ENCODE measurements around the gene NUMB. TPM values are rescaled to one million over a fixed set of nuclear protein-coding genes. Genes with fewer than 3 reads are reported as not detected.
A peak's percentile ranks its signal among the peaks of the same experiment; 100 is the strongest.

The NUMB gene
- total and polyA plus RNA-seq, 2 donors = 15.9 to 38.3 TPM

DNA sequence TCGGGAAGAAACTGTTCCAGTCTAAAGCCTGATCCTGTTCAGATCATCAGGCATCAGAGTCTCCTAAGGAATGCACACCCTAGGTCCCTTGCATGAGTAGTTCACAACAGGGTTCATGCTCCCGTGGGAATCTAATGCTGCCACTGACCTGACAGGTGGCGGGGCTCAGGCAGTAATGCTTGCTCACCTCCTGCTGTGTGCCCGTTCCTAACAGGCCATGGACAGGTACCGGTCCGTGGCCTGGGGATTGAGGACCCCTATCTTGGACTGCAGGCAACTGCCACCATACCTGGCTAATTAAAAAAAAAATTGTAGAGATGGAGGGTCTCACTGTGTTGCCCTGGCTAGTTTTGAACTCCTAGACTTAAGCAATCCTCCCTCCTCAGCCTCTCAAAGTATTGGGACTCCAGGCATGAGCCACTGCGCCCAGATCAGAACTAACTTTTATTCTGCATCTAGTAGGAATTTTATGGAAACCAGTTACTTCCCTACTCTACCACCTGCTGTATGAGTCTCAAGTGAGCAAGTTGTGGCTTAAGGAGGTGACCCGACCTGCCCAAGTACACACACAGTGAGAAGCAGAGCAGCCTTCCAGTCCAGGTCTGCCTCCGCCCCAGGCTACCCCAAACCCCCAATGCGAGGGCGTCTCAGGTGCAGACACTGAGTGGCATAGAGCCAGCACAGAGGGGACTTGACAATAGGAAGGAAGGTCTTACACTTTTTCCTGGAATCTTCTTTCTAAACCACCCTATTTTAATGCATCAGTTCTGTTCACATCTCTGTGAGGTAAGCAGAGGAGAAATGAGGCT is 223.6 kb downstream of the NUMB start:
- DNase-seq (ENCODE audit: low read depth in 6 of 9, low spot score in 9 of 9) = no peak
- Histone ChIP-seq H3K36me3 (ENCODE audit: control insufficient read depth in 2 of 2, insufficient read depth in 2 of 2, low read length in 1 of 2) (no peaks in the 10 kb centered on the region), H3K4me3 (ENCODE audit: low read length in 2 of 2) (no peak overlapping the region), H3K9me3 (ENCODE audit: control insufficient read depth in 2 of 2, insufficient read depth in 1 of 2, low read length in 1 of 2) (no peaks in the 10 kb centered on the region), H3K27me3 (ENCODE audit: control insufficient read depth in 2 of 2, insufficient read depth in 1 of 2, low read length in 1 of 2) (peaks cover 46 to 82% of the 10 kb centered on the region in 2 donors), H3K4me1 (ENCODE audit: control insufficient read depth in 2 of 2, insufficient read depth in 2 of 2, low read length in 2 of 2) (peaks cover 0 to 14% of the 10 kb centered on the region in 2 donors), H3K27ac (ENCODE audit: low read depth in 1 of 2, low read length in 1 of 2) (no peak overlapping the region)
- WGBS = 81% methylated on average over 11 of the region's 11 CpGs

- H3K9me3 ChIP-seq (ENCODE audit: control insufficient read depth in 2 of 2, insufficient read depth in 1 of 2, low read length in 1 of 2) = no peaks in the 10 kb centered on the region
- peaks cover 0 to 11% of the 10 kb centered on the region in 2 donors for H3K4me1 ChIP-seq (ENCODE audit: control insufficient read depth in 2 of 2, insufficient read depth in 2 of 2, low read length in 2 of 2)
- no peak for DNase-seq (ENCODE audit: low read depth in 6 of 9, low spot score in 9 of 9)
- no peak overlapping the region for H3K4me3 ChIP-seq (ENCODE audit: low read length in 2 of 2)
- peaks cover 0 to 1% of the 10 kb centered on the region in 2 donors for H3K36me3 ChIP-seq (ENCODE audit: control insufficient read depth in 2 of 2, insufficient read depth in 2 of 2, low read length in 1 of 2)
- H3K27me3 ChIP-seq (ENCODE audit: control insufficient read depth in 2 of 2, insufficient read depth in 1 of 2, low read length in 1 of 2) = peaks cover 39 to 74% of the 10 kb centered on the region in 2 donors
- no peak overlapping the region for H3K27ac ChIP-seq (ENCODE audit: low read depth in 1 of 2, low read length in 1 of 2)
- 91% methylated on average over 5 of the region's 5 CpGs for WGBS
Measured at GRCh38 chr14:73234029-73234428, 224.3 kb downstream of the NUMB start.

DNA sequence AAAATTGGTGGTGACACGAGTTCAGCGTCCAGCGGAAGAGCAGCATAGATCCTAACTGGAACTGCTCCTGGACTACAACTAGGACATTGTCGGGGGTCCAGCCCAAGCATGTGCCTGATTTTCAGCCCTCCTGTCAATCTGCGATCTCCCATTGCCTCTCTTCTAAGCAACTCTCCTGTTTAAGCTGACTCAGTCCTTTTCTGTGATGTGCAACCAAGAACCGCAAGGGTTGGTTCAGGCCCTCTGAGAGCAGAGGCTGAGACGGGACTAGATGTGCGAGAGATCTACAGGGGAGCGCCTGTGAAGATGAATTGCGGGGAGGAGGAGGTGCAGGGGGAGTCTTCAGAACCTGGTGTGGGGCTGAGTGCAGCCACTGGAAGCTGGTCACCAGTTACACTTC is 224.8 kb downstream of the NUMB start:
- H3K27ac ChIP-seq (ENCODE audit: low read depth in 1 of 2, low read length in 1 of 2) = no peak overlapping the region

DNA sequence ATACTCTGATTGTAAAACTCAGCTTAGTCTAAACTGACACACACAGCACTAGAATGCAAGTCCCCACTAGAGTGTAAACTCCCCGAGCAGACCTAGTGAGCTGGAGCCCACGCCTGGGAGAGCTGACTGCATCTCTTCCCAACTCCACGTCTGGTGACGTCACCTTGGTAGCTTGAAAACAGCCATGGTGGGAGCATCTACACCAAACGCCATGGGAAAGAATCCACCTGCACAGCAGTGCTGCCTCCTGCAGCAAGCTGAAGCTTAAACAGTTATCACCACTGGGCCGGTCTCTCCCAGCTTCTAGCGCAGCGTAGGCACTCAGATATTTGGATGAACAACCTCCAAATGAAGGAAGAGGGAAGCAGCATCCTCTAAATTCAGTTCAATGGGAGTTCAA is 225.4 kb downstream of the NUMB start:
- Histone ChIP-seq H3K27me3 (ENCODE audit: control insufficient read depth in 2 of 2, insufficient read depth in 1 of 2, low read length in 1 of 2) (peaks cover 29 to 64% of the 10 kb centered on the region in 2 donors), H3K27ac (ENCODE audit: low read depth in 1 of 2, low read length in 1 of 2) (no peak overlapping the region), H3K4me3 (ENCODE audit: low read length in 2 of 2) (no peak overlapping the region), H3K4me1 (ENCODE audit: control insufficient read depth in 2 of 2, insufficient read depth in 2 of 2, low read length in 2 of 2) (peaks cover 0 to 20% of the 10 kb centered on the region in 2 donors), H3K36me3 (ENCODE audit: control insufficient read depth in 2 of 2, insufficient read depth in 2 of 2, low read length in 1 of 2) (peaks cover 3 to 4% of the 10 kb centered on the region in 2 donors), H3K9me3 (ENCODE audit: control insufficient read depth in 2 of 2, insufficient read depth in 1 of 2, low read length in 1 of 2) (no peaks in the 10 kb centered on the region)
- DNase-seq (ENCODE audit: low read depth in 6 of 9, low spot score in 9 of 9) = no peak
- 87% methylated on average over 8 of the region's 8 CpGs for WGBS

More for the DNA sequence above, 224.8 kb downstream of the NUMB start:
- Histone ChIP-seq H3K4me3 (ENCODE audit: low read length in 2 of 2) (no peak overlapping the region), H3K27me3 (ENCODE audit: control insufficient read depth in 2 of 2, insufficient read depth in 1 of 2, low read length in 1 of 2) (peaks cover 34 to 70% of the 10 kb centered on the region in 2 donors), H3K36me3 (ENCODE audit: control insufficient read depth in 2 of 2, insufficient read depth in 2 of 2, low read length in 1 of 2) (peaks cover 3 to 4% of the 10 kb centered on the region in 2 donors), H3K9me3 (ENCODE audit: control insufficient read depth in 2 of 2, insufficient read depth in 1 of 2, low read length in 1 of 2) (no peaks in the 10 kb centered on the region), H3K4me1 (ENCODE audit: control insufficient read depth in 2 of 2, insufficient read depth in 2 of 2, low read length in 2 of 2) (peaks cover 0 to 15% of the 10 kb centered on the region in 2 donors)
- WGBS = 92% methylated on average over 10 of the region's 10 CpGs
- DNase-seq (ENCODE audit: low read depth in 6 of 9, low spot score in 9 of 9) = no peak

DNA sequence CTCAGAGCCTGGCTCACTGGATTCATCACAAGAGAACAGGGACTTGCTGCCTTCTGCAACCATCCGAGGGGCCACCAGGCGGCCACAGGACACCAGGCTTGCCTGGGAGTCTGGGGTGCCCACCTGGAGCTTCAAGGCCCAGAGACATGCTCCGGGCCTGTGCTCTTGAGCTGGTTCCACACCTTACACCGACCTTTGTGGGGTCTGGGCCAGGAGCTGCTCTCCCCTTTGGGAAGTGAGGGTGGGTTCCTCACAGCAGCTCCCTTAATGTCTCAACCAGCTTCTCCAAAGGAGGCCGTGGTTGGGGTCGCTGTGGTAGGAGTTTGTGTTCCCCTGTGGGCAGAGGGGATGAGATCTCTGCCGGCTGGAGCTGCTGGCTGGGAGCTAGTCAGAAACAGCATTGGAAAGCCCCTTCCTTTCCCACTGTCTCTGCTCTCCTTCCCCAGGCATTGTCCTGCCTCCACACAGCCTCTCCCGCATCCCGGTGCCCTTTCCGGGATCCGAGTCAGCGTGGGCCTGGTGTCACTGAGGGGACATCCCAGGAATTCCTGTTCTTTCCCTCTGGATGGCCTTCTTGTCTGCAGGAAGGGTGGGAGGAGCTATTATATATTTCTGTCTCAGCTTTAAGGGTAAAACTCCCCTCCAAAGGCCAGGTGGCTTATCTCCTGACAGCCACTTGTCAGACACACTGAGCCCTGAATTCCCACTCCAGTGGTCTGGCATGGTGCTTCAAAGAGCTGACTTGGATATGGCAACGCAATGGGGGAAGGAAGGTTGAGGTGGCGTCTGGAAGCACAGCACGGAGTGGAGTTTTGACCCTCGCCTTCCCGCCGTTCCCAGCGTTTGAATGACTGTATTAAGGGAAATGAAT is 226.1 kb downstream of the NUMB start:
- peaks cover 3 to 5% of the 10 kb centered on the region in 2 donors for H3K36me3 ChIP-seq (ENCODE audit: control insufficient read depth in 2 of 2, insufficient read depth in 2 of 2, low read length in 1 of 2)
- peak overlapping the region in 1 of 2 donors; percentile 27 for H3K27ac ChIP-seq (ENCODE audit: low read depth in 1 of 2, low read length in 1 of 2)
- no peak for DNase-seq (ENCODE audit: low read depth in 6 of 9, low spot score in 9 of 9)
- H3K9me3 ChIP-seq (ENCODE audit: control insufficient read depth in 2 of 2, insufficient read depth in 1 of 2, low read length in 1 of 2) = no peaks in the 10 kb centered on the region
- 76% methylated on average over 19 of the region's 19 CpGs for WGBS
- peaks cover 0 to 21% of the 10 kb centered on the region in 2 donors for H3K4me1 ChIP-seq (ENCODE audit: control insufficient read depth in 2 of 2, insufficient read depth in 2 of 2, low read length in 2 of 2)
- peaks cover 22 to 56% of the 10 kb centered on the region in 2 donors for H3K27me3 ChIP-seq (ENCODE audit: control insufficient read depth in 2 of 2, insufficient read depth in 1 of 2, low read length in 1 of 2)
- H3K4me3 ChIP-seq (ENCODE audit: low read length in 2 of 2) = no peak overlapping the region

- DNase-seq (ENCODE audit: low read depth in 6 of 9, low spot score in 9 of 9) = no peak
- Histone ChIP-seq H3K27me3 (ENCODE audit: control insufficient read depth in 2 of 2, insufficient read depth in 1 of 2, low read length in 1 of 2) (peaks cover 4 to 34% of the 10 kb centered on the region in 2 donors), H3K4me1 (ENCODE audit: control insufficient read depth in 2 of 2, insufficient read depth in 2 of 2, low read length in 2 of 2) (peaks cover 0 to 10% of the 10 kb centered on the region in 2 donors), H3K9me3 (ENCODE audit: control insufficient read depth in 2 of 2, insufficient read depth in 1 of 2, low read length in 1 of 2) (no peaks in the 10 kb centered on the region), H3K4me3 (ENCODE audit: low read length in 2 of 2) (no peak overlapping the region), H3K27ac (ENCODE audit: low read depth in 1 of 2, low read length in 1 of 2) (no peak overlapping the region), H3K36me3 (ENCODE audit: control insufficient read depth in 2 of 2, insufficient read depth in 2 of 2, low read length in 1 of 2) (peaks cover 3 to 11% of the 10 kb centered on the region in 2 donors)
- over 99% methylated on average over 6 of the region's 6 CpGs for WGBS
Measured at GRCh38 chr14:73230051-73230450, 228.3 kb downstream of the NUMB start.

DNA sequence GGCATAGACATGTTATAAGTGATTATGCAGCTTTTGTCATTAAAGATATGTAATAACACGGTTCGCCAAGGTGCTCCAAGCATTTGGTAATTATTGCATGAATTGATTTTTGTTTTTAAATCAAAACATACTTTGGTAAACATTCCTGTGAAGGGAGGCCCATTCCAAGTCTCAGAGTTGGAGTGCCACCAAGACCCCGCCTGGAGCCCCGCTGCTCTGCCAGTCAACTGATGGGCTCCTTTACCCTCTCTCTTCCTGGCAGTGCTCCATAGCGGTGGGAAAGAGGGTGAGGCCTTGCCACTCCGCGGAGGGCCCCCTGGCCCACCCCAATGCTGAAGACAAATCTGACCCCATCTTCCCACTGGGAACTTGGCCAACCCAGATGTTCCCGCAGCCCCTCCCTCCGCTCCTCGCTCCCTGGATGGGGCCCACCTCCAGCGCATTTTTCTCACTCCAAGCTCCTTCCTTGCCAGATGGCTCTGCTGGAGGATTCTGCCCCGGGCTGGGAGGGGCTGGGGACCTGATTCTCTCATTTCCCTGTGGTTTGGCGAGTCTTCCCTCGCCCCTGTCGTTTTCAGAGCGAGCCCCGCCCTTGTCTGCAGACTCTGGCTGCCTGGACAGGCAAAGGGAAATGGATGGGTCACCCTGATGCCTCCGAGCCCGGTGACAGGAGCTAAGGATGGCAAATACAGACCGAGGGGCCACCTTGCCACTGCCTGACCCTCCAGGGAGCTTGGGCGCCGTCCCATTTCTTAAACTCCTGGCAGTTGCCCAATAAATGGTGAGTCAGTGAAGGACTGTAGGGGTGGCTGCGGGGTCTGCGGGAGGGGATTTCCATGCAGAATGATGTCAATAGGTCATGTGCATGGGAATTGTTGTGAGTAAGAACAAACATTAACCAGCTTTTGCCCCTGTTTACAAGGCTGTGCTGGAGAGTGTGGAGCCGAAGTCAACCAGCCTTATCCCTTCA is 230.2 kb downstream of the NUMB start:
- Histone ChIP-seq H3K4me1 (ENCODE audit: control insufficient read depth in 2 of 2, insufficient read depth in 2 of 2, low read length in 2 of 2) (peaks cover 0 to 10% of the 10 kb centered on the region in 2 donors), H3K9me3 (ENCODE audit: control insufficient read depth in 2 of 2, insufficient read depth in 1 of 2, low read length in 1 of 2) (no peaks in the 10 kb centered on the region), H3K27me3 (ENCODE audit: control insufficient read depth in 2 of 2, insufficient read depth in 1 of 2, low read length in 1 of 2) (peaks cover under 1 to 15% of the 10 kb centered on the region in 2 donors), H3K27ac (ENCODE audit: low read depth in 1 of 2, low read length in 1 of 2) (peak overlapping the region in 1 of 2 donors; percentile 32), H3K4me3 (ENCODE audit: low read length in 2 of 2) (no peak overlapping the region), H3K36me3 (ENCODE audit: control insufficient read depth in 2 of 2, insufficient read depth in 2 of 2, low read length in 1 of 2) (peaks cover 3 to 11% of the 10 kb centered on the region in 2 donors)
- 90% methylated on average over 25 of the region's 25 CpGs for WGBS
- no peak for DNase-seq (ENCODE audit: low read depth in 6 of 9, low spot score in 9 of 9)

DNA sequence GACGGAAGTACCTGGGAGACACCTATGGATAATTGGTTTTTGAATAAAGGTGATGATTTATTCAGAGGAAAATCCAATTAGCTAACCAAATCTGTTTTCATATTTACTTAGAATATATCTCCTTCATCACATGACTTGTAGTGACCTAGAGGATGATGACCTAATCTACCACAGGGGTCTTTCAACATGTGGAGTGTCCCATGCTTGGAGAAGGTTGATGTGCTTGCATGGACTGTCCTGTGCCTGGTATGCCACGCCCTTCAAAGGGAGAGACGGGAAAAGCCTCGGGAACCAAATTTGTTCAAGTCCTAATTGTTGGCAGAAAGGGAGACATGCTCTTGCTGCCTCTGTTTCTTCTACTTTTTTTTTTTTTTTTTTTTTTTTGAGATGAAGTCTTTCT is 232.8 kb downstream of the NUMB start:
- WGBS = 98% methylated on average over 4 of the region's 4 CpGs
- peaks cover 7 to 14% of the 10 kb centered on the region in 2 donors for H3K36me3 ChIP-seq (ENCODE audit: control insufficient read depth in 2 of 2, insufficient read depth in 2 of 2, low read length in 1 of 2)

More for the DNA sequence above, 232.8 kb downstream of the NUMB start:
- H3K4me1 ChIP-seq (ENCODE audit: control insufficient read depth in 2 of 2, insufficient read depth in 2 of 2, low read length in 2 of 2) = peaks cover 0 to 10% of the 10 kb centered on the region in 2 donors
- no peak for DNase-seq (ENCODE audit: low read depth in 6 of 9, low spot score in 9 of 9)
- H3K9me3 ChIP-seq (ENCODE audit: control insufficient read depth in 2 of 2, insufficient read depth in 1 of 2, low read length in 1 of 2) = no peaks in the 10 kb centered on the region
- no peaks in the 10 kb centered on the region for H3K27me3 ChIP-seq (ENCODE audit: control insufficient read depth in 2 of 2, insufficient read depth in 1 of 2, low read length in 1 of 2)
- H3K27ac ChIP-seq (ENCODE audit: low read depth in 1 of 2, low read length in 1 of 2) = no peak overlapping the region
- no peak overlapping the region for H3K4me3 ChIP-seq (ENCODE audit: low read length in 2 of 2)
